ENCODE data around the gene HSD17B3.

- TF ChIP-seq ZBTB7A (IDR thresholded peaks at IDR 0.05; ENCODE audit: low read depth): no peak
- no peak for TF ChIP-seq FOXM1 (IDR thresholded peaks at IDR 0.05; ENCODE audit: borderline replicate concordance, low read depth)
- TF ChIP-seq USF1 (IDR thresholded peaks at IDR 0.05): no peak
- no peak for TF ChIP-seq REST (IDR thresholded peaks at IDR 0.05; ENCODE audit: low read depth)
Measured at GRCh38 chr9:96214635-96215034, 87.3 kb downstream of the HSD17B3 start.

Data from Ishikawa (cell line).